ENCODE measurements around the gene MRPL47.
"Not testable (repeated sequence)": the region's sequence is repeated elsewhere in the genome, so short reads cannot be mapped to it uniquely, and the experiment has no call there.

Gene MRPL47

GRCh38 chr3:179604321-179605078, at the start of gene MRPL47, which contains the start of gene NDUFB5:
TSS of gene MRPL47 (minus strand) at chr3:179604638. CDS start at chr3:179604624, 14 bp downstream.
TSS of gene NDUFB5 (plus strand) at chr3:179604794. CDS start at chr3:179604816, 22 bp downstream.
- in situ Hi-C loops (cut with MboI; ENCODE audit: low sequenced_read_pairs), result no loop called here

GRCh38 chr3:179653096-179653797, 48.8 kb upstream of the MRPL47 start:
- in situ Hi-C loops (cut with MboI; ENCODE audit: low sequenced_read_pairs), result no loop called here

- in situ Hi-C loops (cut with MboI; ENCODE audit: low sequenced_read_pairs), result no loop called here
These were observed 48.1 kb upstream of the MRPL47 start, which contains the start of gene USP13 for GRCh38 chr3:179652447-179653095. TSS of gene USP13 (plus strand) at chr3:179653040. CDS start at chr3:179653226, 186 bp downstream.

- in situ Hi-C loops (cut with MboI; ENCODE audit: low sequenced_read_pairs), result no loop called here
These were observed 47.4 kb upstream of the MRPL47 start for GRCh38 chr3:179651687-179652446.

- in situ Hi-C loops (cut with MboI; ENCODE audit: low sequenced_read_pairs), result no loop called here
These were observed 41.7 kb upstream of the MRPL47 start for GRCh38 chr3:179646177-179646576.

- in situ Hi-C loops (cut with MboI; ENCODE audit: low sequenced_read_pairs), result not testable (repeated sequence)
These were observed 39.4 kb upstream of the MRPL47 start for GRCh38 chr3:179643837-179644236.

- in situ Hi-C loops (cut with MboI; ENCODE audit: low sequenced_read_pairs), result no loop called here
These were observed 38.4 kb upstream of the MRPL47 start for GRCh38 chr3:179642871-179643270.

GRCh38 chr3:179640469-179640868, 36.0 kb upstream of the MRPL47 start:
- in situ Hi-C loops (cut with MboI; ENCODE audit: low sequenced_read_pairs), result no loop called here

GRCh38 chr3:179630753-179631451, 26.5 kb upstream of the MRPL47 start:
- in situ Hi-C loops (cut with MboI; ENCODE audit: low sequenced_read_pairs), result no loop called here

GRCh38 chr3:179624451-179624850, 20.0 kb upstream of the MRPL47 start:
- in situ Hi-C loops (cut with MboI; ENCODE audit: low sequenced_read_pairs), result no loop called here

GRCh38 chr3:179622023-179622422, 17.6 kb upstream of the MRPL47 start:
- in situ Hi-C loops (cut with MboI; ENCODE audit: low sequenced_read_pairs), result no loop called here

GRCh38 chr3:179615458-179616173, 11.2 kb upstream of the MRPL47 start:
- in situ Hi-C loops (cut with MboI; ENCODE audit: low sequenced_read_pairs), result no loop called here

GRCh38 chr3:179613807-179614206, 9.4 kb upstream of the MRPL47 start:
- in situ Hi-C loops (cut with MboI; ENCODE audit: low sequenced_read_pairs), result no loop called here

GRCh38 chr3:179610066-179610465, 5.6 kb upstream of the MRPL47 start:
- in situ Hi-C loops (cut with MboI; ENCODE audit: low sequenced_read_pairs), result no loop called here

- in situ Hi-C loops (cut with MboI; ENCODE audit: low sequenced_read_pairs), result no loop called here
These were observed 4.7 kb upstream of the MRPL47 start for GRCh38 chr3:179608931-179609720.

- in situ Hi-C loops (cut with MboI; ENCODE audit: low sequenced_read_pairs), result no loop called here
These were observed 2.2 kb upstream of the MRPL47 start for GRCh38 chr3:179606534-179607085.

- in situ Hi-C loops (cut with MboI; ENCODE audit: low sequenced_read_pairs), result no loop called here
These were observed 607 bp downstream of the MRPL47 start for GRCh38 chr3:179603831-179604230.

- in situ Hi-C loops (cut with MboI; ENCODE audit: low sequenced_read_pairs), result no loop called here
These were observed 1.1 kb downstream of the MRPL47 start for GRCh38 chr3:179603321-179603720.
